Liver (tissue), 9 donors: Measurements from ENCODE around the gene DPEP3. TPM values are rescaled to one million over a fixed set of nuclear protein-coding genes. Genes with fewer than 3 reads are reported as not detected.

Source experiments
- DNase-seq: peaks from one replicate; pipeline ENCODE4 v3.0.0-alpha.2; 2017; ENCODE audit warnings: low spot score
- H3K27ac ChIP-seq, 2 donors: one replicate each; pipeline ENCODE4 v1.7.0; 2013; ENCODE audit warnings: inconsistent platforms in 2 of 2, low read length in 2 of 2, control low read depth in 1 of 2, low read depth in 1 of 2, mild to moderate bottlenecking in 1 of 2
- H3K27me3 ChIP-seq, 4 donors: one replicate each; pipeline versions ENCODE4 v1.6.1 to v1.7.0; 2013; ENCODE audit warnings: low read length in 3 of 4, inconsistent platforms in 1 of 4, mild to moderate bottlenecking in 1 of 4, moderate library complexity in 1 of 4; ENCODE audit not compliant: control insufficient read depth in 4 of 4, insufficient read depth in 4 of 4
- H3K36me3 ChIP-seq, 4 donors: one replicate each; pipeline versions ENCODE4 v1.6.1 to v1.7.0; 2013; ENCODE audit warnings: low read length in 3 of 4, mild to moderate bottlenecking in 3 of 4, low read depth in 1 of 4, moderate library complexity in 1 of 4; ENCODE audit not compliant: control insufficient read depth in 4 of 4, insufficient read depth in 3 of 4
- H3K4me1 ChIP-seq, 4 donors: one replicate each; pipeline versions ENCODE4 v1.6.1 to v1.7.0; 2013; ENCODE audit warnings: low read length in 3 of 4, mild to moderate bottlenecking in 3 of 4, moderate library complexity in 1 of 4; ENCODE audit not compliant: control insufficient read depth in 4 of 4, insufficient read depth in 4 of 4
- H3K4me3 ChIP-seq, 3 donors: one replicate each; pipeline versions ENCODE4 v1.6.1 to v1.7.0; 2013; ENCODE audit warnings: low read length in 3 of 3, control low read depth in 1 of 3, low read depth in 1 of 3, mild to moderate bottlenecking in 1 of 3
- H3K9ac ChIP-seq, 2 donors: one replicate each; pipeline ENCODE4 v1.7.0; 2013; ENCODE audit warnings: low read length in 2 of 2, mild to moderate bottlenecking in 2 of 2, moderate library complexity in 2 of 2, control low read depth in 1 of 2, low read depth in 1 of 2
- H3K9me3 ChIP-seq, 4 donors: one replicate each; pipeline versions ENCODE4 v1.6.1 to v1.7.0; 2013; ENCODE audit warnings: low read length in 3 of 4; ENCODE audit not compliant: control insufficient read depth in 4 of 4
- FOXA1 ChIP-seq: IDR thresholded peaks from 2 replicates; pipeline ENCODE4 v1.6.1; 2016; ENCODE audit warnings: antibody characterized with exemption
- FOXA2 ChIP-seq: IDR thresholded peaks from 2 replicates; pipeline ENCODE4 v1.6.1; 2016; ENCODE audit warnings: antibody characterized with exemption
- GABPA ChIP-seq, 2 donors: IDR thresholded peaks in 1 of 2; conservative IDR thresholded peaks in 1 of 2; 2 replicates each; pipeline ENCODE4 v1.6.1; 2016; ENCODE audit warnings: antibody characterized with exemption in 2 of 2, mild to moderate bottlenecking in 1 of 2, moderate library complexity in 1 of 2
- HNF4A ChIP-seq, 2 donors: conservative IDR thresholded peaks; 2 replicates each; pipeline ENCODE4 v1.6.1; 2016; ENCODE audit warnings: antibody characterized with exemption in 2 of 2, mild to moderate bottlenecking in 2 of 2
- HNF4G ChIP-seq: IDR thresholded peaks from 2 replicates; pipeline ENCODE4 v1.6.1; 2016; ENCODE audit warnings: antibody characterized with exemption
- JUND ChIP-seq, 2 donors: IDR thresholded peaks; 2 replicates each; pipeline ENCODE4 v1.6.1; 2016; ENCODE audit warnings: antibody characterized with exemption in 2 of 2
- NR2F2 ChIP-seq: IDR thresholded peaks from 2 replicates; pipeline ENCODE4 v1.6.1; 2016; ENCODE audit warnings: antibody characterized with exemption
- RXRA ChIP-seq, 2 donors: IDR thresholded peaks; 2 replicates each; pipeline ENCODE4 v1.6.1; 2017 to 2018; ENCODE audit warnings: antibody characterized with exemption in 2 of 2, mild to moderate bottlenecking in 1 of 2
- SP1 ChIP-seq: IDR thresholded peaks from 2 replicates; pipeline ENCODE4 v1.6.1; 2018; ENCODE audit warnings: antibody characterized with exemption, mild to moderate bottlenecking
- TAF1 ChIP-seq: conservative IDR thresholded peaks from 2 replicates; pipeline ENCODE4 v1.6.1; 2016; ENCODE audit warnings: antibody characterized with exemption, mild to moderate bottlenecking
- YY1 ChIP-seq: IDR thresholded peaks from 2 replicates; pipeline ENCODE4 v1.6.1; 2016; ENCODE audit warnings: antibody characterized with exemption, mild to moderate bottlenecking
- WGBS: extraction: QIAGEN DNeasy Blood & Tissue Kit; methylation state at CpG from one replicate; pipeline ENCODE4 v1.1.7; 2013; 5-methylcytosine and 5-hydroxymethylcytosine counted together
- polyA plus RNA-seq, 2 donors: library from polyadenylated mRNA; stranded (reverse) in 1 of 2; unstranded in 1 of 2; fragments of 200-250 nt in 1 of 2; fragments of >200 nt in 1 of 2; fragmentation: Nextera tagmentation in 1 of 2; extraction: Ambion mirVana in 1 of 2; gene quantifications; one replicate each; pipeline versions ENCODE4 v1.2.1 to v1.2.3, GENCODE V29; 2013 to 2015
- total RNA-seq, 2 donors: library from RNA; depleted of rRNA; stranded (reverse); fragments of >200 nt; gene quantifications; one replicate each; pipeline ENCODE4 v1.2.3, GENCODE V29; 2014
- TF ChIP-seq, protein P1 (sequence below): IDR thresholded peaks from 2 replicates; pipeline ENCODE4 v1.6.1; 2016; ENCODE audit warnings: antibody characterized with exemption
- TF ChIP-seq, protein P2 (sequence below): fragments of 150-350 bp; IDR thresholded peaks from 2 replicates; pipeline ENCODE4 v1.5.1; 2017; ENCODE audit warnings: improper control_type of control experiment, low read depth, low read length; ENCODE audit not compliant: missing input control
- TF ChIP-seq, protein P3 (sequence below): IDR thresholded peaks from 2 replicates; pipeline ENCODE4 v1.6.1; 2016; ENCODE audit warnings: antibody characterized with exemption
- donor health status: healthy.
- donor health status: healthy.
- donor health status: healthy.
- donor health status: healthy.
- donor health status: healthy.

DPEP3 gene
- total and polyA plus RNA-seq, 4 donors: 0.08 to 0.37 (median 0.22) TPM; not detected in 1

DNA sequence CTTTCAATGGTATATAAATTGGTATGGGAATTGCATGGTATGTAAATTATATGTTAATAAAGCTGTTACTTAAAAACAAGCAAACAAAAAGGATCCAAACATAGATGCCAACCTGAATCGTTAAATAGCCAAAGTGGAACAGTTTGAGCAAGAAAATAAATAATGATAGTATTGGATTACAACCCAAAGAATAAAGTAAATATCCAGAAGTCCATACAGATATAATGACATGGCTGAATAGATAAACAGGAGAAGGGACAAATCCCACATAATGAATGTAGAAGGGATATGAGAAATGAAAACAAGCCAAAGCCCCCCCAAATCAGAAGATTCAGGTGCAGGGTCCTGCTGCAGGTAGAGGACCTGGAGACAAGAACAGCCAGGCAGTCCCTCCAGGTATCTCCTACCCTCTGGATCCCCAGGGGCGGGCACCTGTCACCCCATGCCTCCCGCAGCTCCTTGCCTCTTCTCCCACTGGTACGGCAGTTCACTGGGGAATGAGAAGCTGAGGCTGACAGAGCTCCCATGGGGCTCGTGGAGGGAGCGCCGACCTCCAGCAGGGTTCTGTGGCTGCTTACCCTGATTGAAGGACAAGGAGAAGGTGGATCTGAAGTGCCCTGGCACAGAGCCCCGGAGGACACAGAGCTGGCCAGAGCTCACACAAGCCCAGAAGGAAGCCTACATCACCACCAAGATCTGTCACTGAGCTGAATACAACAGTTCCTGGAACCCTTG lies 26.5 kb downstream of the DPEP3 start:
- H3K27ac ChIP-seq: peak overlapping the region; percentile 90 to 96
- H3K27me3 ChIP-seq: no peaks in the 10 kb centered on the region
- 75% methylated on average over 8 of the region's 8 CpGs for WGBS
- peaks cover 10 to 32% (median 27%) of the 10 kb centered on the region in 4 donors for H3K4me1 ChIP-seq
- peaks cover 5 to 45% (median 19%) of the 10 kb centered on the region in 4 donors for H3K36me3 ChIP-seq
- TF ChIP-seq SP1 (peak; percentile 41), FOXA2 (peak; percentile 75), JUND (IDR thresholded peaks at IDR 0.05) (peak in 1 of 2 donors; percentile 9), RXRA (IDR thresholded peaks at IDR 0.05) (peak in 1 of 2 donors; percentile 22), HNF4A (conservative IDR thresholded peaks at IDR 0.05) (peak; percentile 47 to 68), FOXA1 (no peak)
- TF ChIP-seq, protein P1, sequence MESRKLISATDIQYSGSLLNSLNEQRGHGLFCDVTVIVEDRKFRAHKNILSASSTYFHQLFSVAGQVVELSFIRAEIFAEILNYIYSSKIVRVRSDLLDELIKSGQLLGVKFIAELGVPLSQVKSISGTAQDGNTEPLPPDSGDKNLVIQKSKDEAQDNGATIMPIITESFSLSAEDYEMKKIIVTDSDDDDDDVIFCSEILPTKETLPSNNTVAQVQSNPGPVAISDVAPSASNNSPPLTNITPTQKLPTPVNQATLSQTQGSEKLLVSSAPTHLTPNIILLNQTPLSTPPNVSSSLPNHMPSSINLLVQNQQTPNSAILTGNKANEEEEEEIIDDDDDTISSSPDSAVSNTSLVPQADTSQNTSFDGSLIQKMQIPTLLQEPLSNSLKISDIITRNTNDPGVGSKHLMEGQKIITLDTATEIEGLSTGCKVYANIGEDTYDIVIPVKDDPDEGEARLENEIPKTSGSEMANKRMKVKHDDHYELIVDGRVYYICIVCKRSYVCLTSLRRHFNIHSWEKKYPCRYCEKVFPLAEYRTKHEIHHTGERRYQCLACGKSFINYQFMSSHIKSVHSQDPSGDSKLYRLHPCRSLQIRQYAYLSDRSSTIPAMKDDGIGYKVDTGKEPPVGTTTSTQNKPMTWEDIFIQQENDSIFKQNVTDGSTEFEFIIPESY: no peak
- H3K4me3 ChIP-seq: no peak overlapping the region
- H3K9me3 ChIP-seq: no peaks in the 10 kb centered on the region
- no peak for DNase-seq
- H3K9ac ChIP-seq: no peak overlapping the region

DNA sequence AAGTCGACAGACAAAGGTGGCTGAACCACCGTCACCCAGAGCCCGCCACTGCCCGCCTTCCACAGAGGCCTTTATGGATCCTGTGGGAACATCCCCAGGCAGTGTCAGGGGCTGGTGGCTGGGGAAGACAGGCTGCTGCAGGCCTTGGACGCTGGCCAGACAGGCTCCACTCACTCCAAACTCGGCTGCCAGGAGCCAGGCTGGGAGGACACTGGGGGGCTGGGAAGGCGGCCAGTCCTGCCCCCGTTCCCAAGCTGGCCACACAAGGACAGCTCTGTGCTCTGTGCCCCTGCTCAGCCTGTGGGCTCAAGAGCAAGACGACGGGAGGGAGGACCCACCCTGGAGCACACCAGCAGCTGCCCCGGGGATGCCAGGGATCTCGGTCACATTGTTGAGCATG lies 28.8 kb downstream of the DPEP3 start:
- WGBS: 73% methylated on average over 12 of the region's 12 CpGs
- TF ChIP-seq RXRA (IDR thresholded peaks at IDR 0.05) (no peak), SP1 (no peak), TAF1 (no peak), HNF4G (no peak), YY1 (no peak)
- TF ChIP-seq, protein P2, sequence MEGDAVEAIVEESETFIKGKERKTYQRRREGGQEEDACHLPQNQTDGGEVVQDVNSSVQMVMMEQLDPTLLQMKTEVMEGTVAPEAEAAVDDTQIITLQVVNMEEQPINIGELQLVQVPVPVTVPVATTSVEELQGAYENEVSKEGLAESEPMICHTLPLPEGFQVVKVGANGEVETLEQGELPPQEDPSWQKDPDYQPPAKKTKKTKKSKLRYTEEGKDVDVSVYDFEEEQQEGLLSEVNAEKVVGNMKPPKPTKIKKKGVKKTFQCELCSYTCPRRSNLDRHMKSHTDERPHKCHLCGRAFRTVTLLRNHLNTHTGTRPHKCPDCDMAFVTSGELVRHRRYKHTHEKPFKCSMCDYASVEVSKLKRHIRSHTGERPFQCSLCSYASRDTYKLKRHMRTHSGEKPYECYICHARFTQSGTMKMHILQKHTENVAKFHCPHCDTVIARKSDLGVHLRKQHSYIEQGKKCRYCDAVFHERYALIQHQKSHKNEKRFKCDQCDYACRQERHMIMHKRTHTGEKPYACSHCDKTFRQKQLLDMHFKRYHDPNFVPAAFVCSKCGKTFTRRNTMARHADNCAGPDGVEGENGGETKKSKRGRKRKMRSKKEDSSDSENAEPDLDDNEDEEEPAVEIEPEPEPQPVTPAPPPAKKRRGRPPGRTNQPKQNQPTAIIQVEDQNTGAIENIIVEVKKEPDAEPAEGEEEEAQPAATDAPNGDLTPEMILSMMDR: no peak
- Histone ChIP-seq H3K9ac (no peak overlapping the region), H3K27me3 (no peaks in the 10 kb centered on the region), H3K4me1 (peaks cover 10 to 32% (median 27%) of the 10 kb centered on the region in 4 donors), H3K9me3 (no peaks in the 10 kb centered on the region), H3K36me3 (peaks cover 7 to 53% (median 18%) of the 10 kb centered on the region in 4 donors), H3K4me3 (no peak overlapping the region), H3K27ac (no peak overlapping the region)
- no peak for DNase-seq

DNA sequence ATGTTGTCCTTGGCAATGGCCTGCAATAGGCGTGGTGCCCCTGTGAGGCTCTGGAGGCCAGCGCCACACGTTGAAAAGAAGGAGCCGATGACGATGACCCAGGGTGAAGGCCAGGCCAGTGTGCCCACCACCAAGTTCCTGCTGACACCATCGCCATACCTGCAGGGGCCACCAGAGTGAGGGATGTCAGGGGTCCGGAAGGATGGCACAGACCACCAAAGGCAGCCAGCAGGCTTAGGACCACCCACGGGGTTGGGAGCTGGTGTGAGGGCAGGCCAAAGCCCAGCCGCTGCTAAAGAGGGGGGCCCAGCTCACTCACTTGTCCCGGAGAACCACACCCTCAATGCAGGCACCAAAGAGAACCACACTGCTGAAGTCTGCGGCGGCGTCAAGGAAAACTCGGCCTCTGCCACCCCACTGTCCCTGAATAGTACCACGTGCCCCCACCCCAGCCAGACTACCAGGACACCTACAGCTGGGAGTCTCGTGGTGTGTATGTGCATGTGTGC lies 29.9 kb downstream of the DPEP3 start:
- H3K9me3 ChIP-seq: no peaks in the 10 kb centered on the region
- peaks cover 10 to 32% (median 27%) of the 10 kb centered on the region in 4 donors for H3K4me1 ChIP-seq
- TF ChIP-seq SP1 (no peak), JUND (IDR thresholded peaks at IDR 0.05) (no peak), YY1 (no peak), GABPA (IDR thresholded peaks at IDR 0.05 in 1 of 2, conservative IDR thresholded peaks at IDR 0.05 in 1 of 2) (no peak), NR2F2 (no peak), FOXA2 (no peak)
- TF ChIP-seq, protein P3, sequence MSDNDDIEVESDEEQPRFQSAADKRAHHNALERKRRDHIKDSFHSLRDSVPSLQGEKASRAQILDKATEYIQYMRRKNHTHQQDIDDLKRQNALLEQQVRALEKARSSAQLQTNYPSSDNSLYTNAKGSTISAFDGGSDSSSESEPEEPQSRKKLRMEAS: no peak
- H3K27ac ChIP-seq: no peak overlapping the region
- WGBS: 92% methylated on average over 16 of the region's 16 CpGs
- no peaks in the 10 kb centered on the region for H3K27me3 ChIP-seq
- DNase-seq: no peak
- peaks cover 9 to 63% (median 24%) of the 10 kb centered on the region in 4 donors for H3K36me3 ChIP-seq
- H3K4me3 ChIP-seq: no peak overlapping the region
- H3K9ac ChIP-seq: no peak overlapping the region
